GM12878 (cell line): Measurements from ENCODE around the gene DFFB. TPM values are rescaled to one million over a fixed set of nuclear protein-coding genes. Genes with fewer than 3 reads are reported as not detected.

Experiments used
- ATAC-seq: fragments of 200-7000 bp; cut with Tn5 transposase; 3 replicates; pipeline ENCODE4 v1.9.1; 2020; ENCODE audit warnings: mild to moderate bottlenecking, moderate library complexity
- BruUV-seq: library from RNA; stranded (reverse); fragments of 400-500 nt; replicated peaks from 2 replicates; lab custom pipeline; 2021; lab: Mats Ljungman, UMichigan
- CTCF ChIA-PET: fragments of 300-600 bp; sonication (Branson Sonifier 250); formaldehyde crosslinking; extraction: SDS; loops from one replicate; lab custom pipeline; 2021; ENCODE audit warnings: inconsistent platforms; lab: Yijun Ruan, JAX
- POLR2A ChIA-PET: fragments of 350-600 bp; formaldehyde crosslinking; extraction: SDS; loops from one replicate; lab custom pipeline; 2021; ENCODE audit warnings: inconsistent platforms; lab: Charles Lee
- RAD21 ChIA-PET: fragments of 300-600 bp; sonication (Branson Sonifier 250); formaldehyde crosslinking; loops from one replicate; lab custom pipeline; 2023; ENCODE audit warnings: antibody characterized with exemption; ENCODE audit not compliant: unreplicated experiment; lab: Charles Lee
- SMC1A ChIA-PET: fragments of 300-600 bp; sonication (Branson Sonifier 250); formaldehyde crosslinking; loops from one replicate; lab custom pipeline; 2023; ENCODE audit not compliant: unreplicated experiment, uncharacterized antibody; lab: Charles Lee
- DNase-seq: peaks from one replicate; pipeline ENCODE4 v3.0.0-alpha.2; 2011; ENCODE audit warnings: low read depth, low spot score
- FAIRE-seq: peaks from 3 replicates; lab custom pipeline; 2011; peaks lifted over from hg19 to GRCh38; lab: Jason Lieb, UNC
- H2AFZ ChIP-seq: 2 replicates; pipeline ENCODE4 v1.6.0; 2011; ENCODE audit warnings: low read depth, low read length, control low read depth; ENCODE audit not compliant: control insufficient read depth
- H3K27ac ChIP-seq: 2 replicates; pipeline ENCODE4 v1.5.1; 2011; ENCODE audit warnings: control low read depth; ENCODE audit not compliant: control insufficient read depth, insufficient read depth
- H3K27me3 ChIP-seq, 2 experiments: replicated peaks in 1 of 2; 2 replicates each; pipeline versions ENCODE4 v1.6.0 to v1.6.1; 2011; ENCODE audit warnings: low read length in 1 of 2; ENCODE audit not compliant: control insufficient read depth in 2 of 2, insufficient read depth in 2 of 2
- H3K36me3 ChIP-seq, 2 experiments: 2 replicates each; pipeline ENCODE4 v1.5.1; 2011; ENCODE audit warnings: low read length in 1 of 2; ENCODE audit not compliant: control insufficient read depth in 2 of 2, insufficient read depth in 2 of 2
- H3K4me1 ChIP-seq: 2 replicates; pipeline ENCODE4 v1.6.1; 2011; ENCODE audit warnings: mild to moderate bottlenecking, low read length, moderate library complexity, mixed read lengths; ENCODE audit not compliant: control insufficient read depth, insufficient read depth
- H3K4me2 ChIP-seq: 2 replicates; pipeline ENCODE4 v1.6.0; 2011; ENCODE audit warnings: control low read depth; ENCODE audit not compliant: control insufficient read depth, insufficient read depth
- H3K4me3 ChIP-seq: fragments of 200-600 bp; sonication (generic); 2 replicates; pipeline ENCODE4 v1.5.1; 2016
- H3K79me2 ChIP-seq: 2 replicates; pipeline ENCODE4 v1.6.0; 2011; ENCODE audit warnings: low read length; ENCODE audit not compliant: control insufficient read depth, insufficient read depth
- H3K9ac ChIP-seq: 2 replicates; pipeline ENCODE4 v1.8.0; 2011; ENCODE audit warnings: low read length, control low read depth, mixed read lengths; ENCODE audit not compliant: control insufficient read depth, insufficient read depth
- H3K9me3 ChIP-seq: replicated peaks from 3 replicates; pipeline ENCODE4 v1.5.1; 2011; ENCODE audit warnings: mild to moderate bottlenecking, low read length; ENCODE audit not compliant: control insufficient read depth, insufficient read depth
- H4K20me1 ChIP-seq: 2 replicates; pipeline ENCODE4 v1.6.0; 2011; ENCODE audit not compliant: control insufficient read depth, insufficient read depth
- FOXM1 ChIP-seq: IDR thresholded peaks from 2 replicates; pipeline ENCODE4 v1.6.1; 2012; ENCODE audit warnings: low read depth, mild to moderate bottlenecking, inconsistent platforms, low read length, moderate library complexity
- KDM1A ChIP-seq: fragments of 200-600 bp; sonication (generic); IDR thresholded peaks from 2 replicates; pipeline ENCODE4 v1.6.1; 2016; ENCODE audit warnings: borderline replicate concordance
- NRF1 ChIP-seq: conservative IDR thresholded peaks from 2 replicates; pipeline ENCODE4 v1.6.1; 2011; ENCODE audit warnings: mild to moderate bottlenecking, low read depth, low read length, improper control_type of control experiment
- RBBP5 ChIP-seq: fragments of 200-600 bp; sonication (generic); conservative IDR thresholded peaks from 2 replicates; pipeline ENCODE4 v1.6.1; 2016
- SPI1 ChIP-seq: IDR thresholded peaks from 2 replicates; pipeline ENCODE4 v1.6.1; 2011; ENCODE audit warnings: low read depth, mild to moderate bottlenecking, low read length, moderate library complexity, borderline replicate concordance; ENCODE audit not compliant: insufficient read depth
- SREBF2 ChIP-seq: IDR thresholded peaks from 2 replicates; pipeline ENCODE4 v1.6.1; 2012; ENCODE audit warnings: mild to moderate bottlenecking, low read length
- STAT1 ChIP-seq: fragments of 450-650 bp; conservative IDR thresholded peaks from 2 replicates; pipeline ENCODE4 v1.6.1; 2014; ENCODE audit warnings: antibody characterized with exemption, mild to moderate bottlenecking
- SUPT20H ChIP-seq: IDR thresholded peaks from 2 replicates; pipeline ENCODE4 v1.6.1; 2011; ENCODE audit warnings: low read depth, mild to moderate bottlenecking, low read length, moderate library complexity, borderline replicate concordance; ENCODE audit not compliant: control insufficient read depth
- WGBS: methylation state at CpG from one replicate; pipeline ENCODE4 v1.1.6; 2016; ENCODE audit warnings: low lambda C conversion rate; ENCODE audit not compliant: insufficient replicate concordance, insufficient coverage; ENCODE audit errors: missing lambda C conversion rate; 5-methylcytosine and 5-hydroxymethylcytosine counted together
- in situ Hi-C: fragments of 300-500 bp; cut with MboI; formaldehyde crosslinking; loops from 9 replicates; pipeline ENCODE4 v1.14.3; 2018; ENCODE audit warnings: mixed read lengths
- intact Hi-C: fragments of 100-400 bp; cut with micrococcal nuclease; formaldehyde crosslinking; loops from one replicate; pipeline ENCODE4 v1.14.2; 2022; ENCODE audit not compliant: unreplicated experiment
- polyA plus RNA-seq, 11 experiments: library from polyadenylated mRNA; depleted of rRNA in 4 of 11; unstranded in 6 of 11; stranded (reverse) in 5 of 11; fragments of >200 nt; fragmentation: Nextera tagmentation in 4 of 11; fragmentation: Illumina TruSeq in 1 of 11; extraction: Ambion mirVana in 4 of 11; extraction: Trizol in 1 of 11; gene quantifications; 1 replicate in 1 of 11; 2 replicates in 10 of 11; pipeline versions ENCODE4 v1.2.1 to v1.2.3, GENCODE V29; 2011 to 2016; ENCODE audit warnings: inconsistent platforms in 2 of 11, missing spikeins in 2 of 11, low read depth in 1 of 11
- total RNA-seq, 4 experiments: library from RNA; depleted of rRNA in 3 of 4; stranded (reverse); fragments of >200 nt in 3 of 4; fragmentation: Illumina TruSeq in 1 of 4; extraction: Trizol in 1 of 4; gene quantifications; 2 replicates each; pipeline versions ENCODE4 v1.2.1 to v1.2.3, GENCODE V29; 2013 to 2021
- TF ChIP-seq, protein P1 (sequence below): fragments of 450-650 bp; IDR thresholded peaks from 2 replicates; pipeline ENCODE4 v1.6.1; 2014; ENCODE audit warnings: mild to moderate bottlenecking
- TF ChIP-seq, protein P2 (sequence below): fragments of 450-650 bp; IDR thresholded peaks from 2 replicates; pipeline ENCODE4 v1.6.1; 2018; ENCODE audit warnings: mild to moderate bottlenecking, low read depth, moderate library complexity; ENCODE audit not compliant: partially characterized antibody
- TF ChIP-seq, protein P3 (sequence below): IDR thresholded peaks from 2 replicates; pipeline ENCODE4 v1.6.1; 2011; ENCODE audit warnings: borderline replicate concordance, low read depth, mild to moderate bottlenecking, moderate library complexity, low read length; ENCODE audit not compliant: insufficient read depth, poor library complexity, severe bottlenecking

Gene DFFB
- total and polyA plus RNA-seq, 10 of the 15 experiments (the other 5 are each of a cell fraction or from before 2014, with no cell fraction given): 2.7 to 10.7 (median 6.5) TPM

DNA sequence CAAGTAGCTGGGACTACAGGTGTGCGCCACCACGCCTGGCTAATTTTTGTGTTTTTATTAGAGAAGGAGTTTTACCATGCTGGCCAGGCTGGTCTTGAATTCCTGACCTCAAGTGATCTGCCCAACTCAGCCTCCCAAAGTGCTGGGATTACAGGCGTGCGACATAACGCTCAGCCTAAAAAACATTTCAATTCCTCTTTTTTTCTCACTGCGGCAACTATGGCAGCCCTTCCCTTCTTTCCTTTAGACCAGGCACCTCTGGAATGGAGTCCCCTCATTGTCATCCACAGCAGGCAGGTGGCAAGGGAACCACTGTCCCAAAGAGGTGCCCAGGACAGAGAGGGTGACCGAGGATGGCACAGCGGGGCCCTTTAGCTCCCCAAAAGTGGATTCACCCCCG, 14.4 kb upstream of the DFFB start:
- TF ChIP-seq SREBF2 (no peak), KDM1A (no peak), SPI1 (peak; percentile 33; the same call in 1 of the 2 replicates), STAT1 (no peak)
- TF ChIP-seq, protein P1, sequence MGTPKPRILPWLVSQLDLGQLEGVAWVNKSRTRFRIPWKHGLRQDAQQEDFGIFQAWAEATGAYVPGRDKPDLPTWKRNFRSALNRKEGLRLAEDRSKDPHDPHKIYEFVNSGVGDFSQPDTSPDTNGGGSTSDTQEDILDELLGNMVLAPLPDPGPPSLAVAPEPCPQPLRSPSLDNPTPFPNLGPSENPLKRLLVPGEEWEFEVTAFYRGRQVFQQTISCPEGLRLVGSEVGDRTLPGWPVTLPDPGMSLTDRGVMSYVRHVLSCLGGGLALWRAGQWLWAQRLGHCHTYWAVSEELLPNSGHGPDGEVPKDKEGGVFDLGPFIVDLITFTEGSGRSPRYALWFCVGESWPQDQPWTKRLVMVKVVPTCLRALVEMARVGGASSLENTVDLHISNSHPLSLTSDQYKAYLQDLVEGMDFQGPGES: no peak
- Histone ChIP-seq H3K4me3 (no peak overlapping the region), H3K27ac (no peak overlapping the region), H3K4me2 (no peak overlapping the region), H3K9ac (no peak overlapping the region), H4K20me1 (no peaks in the 10 kb centered on the region), H3K36me3 (peaks cover 0 to 16% of the 10 kb centered on the region in 2 experiments; a peak in 3 of 4 replicates), H3K79me2 (no peaks in the 10 kb centered on the region), H3K4me1 (no peaks in the 10 kb centered on the region), H3K9me3 (peaks cover under 1% of the 10 kb centered on the region; the same call in 1 of the 3 replicates), H3K27me3 (no peaks in the 10 kb centered on the region), H2AFZ (no peak overlapping the region)
- intact Hi-C loops (no loop called here), in situ Hi-C loops (no loop called here)
- CTCF ChIA-PET: no interaction called here
- DNase-seq (no peak), FAIRE-seq (no peak), ATAC-seq (no peak)
- 90% methylated on average over 8 of the region's 9 CpGs for WGBS
- POLR2A ChIA-PET: no interaction called here
- RAD21 ChIA-PET: interaction anchor here (0.7 kb wide), 2 partner anchors 47 to 295 kb away, joined by 3 to 4 read pairs; partner anchors contain the start of gene LRRC47
- BruUV-seq: no TSS peak
- SMC1A ChIA-PET: no interaction called here

DNA sequence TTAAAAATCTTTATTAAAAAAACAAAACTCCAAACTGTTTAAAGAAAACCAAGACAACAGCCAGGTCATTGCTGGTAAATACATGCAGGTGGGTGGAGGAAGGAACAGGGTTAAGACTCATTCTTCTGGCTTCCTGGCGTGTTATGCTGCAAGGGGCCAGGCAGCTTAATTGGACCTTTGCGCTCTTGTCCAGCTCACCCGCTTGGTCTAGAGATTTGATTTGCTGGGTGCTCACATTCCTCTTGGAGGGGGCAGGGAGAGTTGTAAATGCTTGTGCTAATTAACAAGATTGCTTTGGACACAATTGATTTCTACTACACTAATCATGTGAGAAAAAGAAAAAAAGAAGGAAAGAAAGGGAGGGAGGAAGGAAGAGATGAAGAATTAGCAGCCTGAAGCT, 10.7 kb upstream of the DFFB start:
- Histone ChIP-seq H3K4me2 (no peak overlapping the region), H3K4me1 (no peaks in the 10 kb centered on the region), H3K27ac (no peak overlapping the region), H3K9ac (no peak overlapping the region), H3K79me2 (no peaks in the 10 kb centered on the region), H4K20me1 (no peaks in the 10 kb centered on the region), H3K36me3 (peaks cover 3 to 17% of the 10 kb centered on the region in 2 experiments), H3K9me3 (no peaks in the 10 kb centered on the region), H2AFZ (no peak overlapping the region), H3K27me3 (no peaks in the 10 kb centered on the region), H3K4me3 (no peak overlapping the region)
- no TSS peak for BruUV-seq
- no peak for ATAC-seq
- intact Hi-C loops: no loop called here
- no peak for FAIRE-seq
- POLR2A ChIA-PET: interaction anchor here (0.8 kb wide), 1 partner anchor 10 kb away, joined by 3 read pairs; no protein-coding TSS in a partner anchor
- DNase-seq: no peak
- WGBS: 95% methylated on average over 3 of the region's 3 CpGs
- RAD21 ChIA-PET: interaction anchor here (0.6 kb wide), 1 partner anchor 277 kb away, joined by 3 read pairs; no protein-coding TSS in a partner anchor
- CTCF ChIA-PET: interaction anchor here (0.7 kb wide), 1 partner anchor 10 kb away, joined by 5 read pairs; no protein-coding TSS in a partner anchor
- in situ Hi-C loops: no loop called here
- SMC1A ChIA-PET: no interaction called here
- TF ChIP-seq RBBP5: no peak
- no peak for TF ChIP-seq SUPT20H
- TF ChIP-seq, protein P2, sequence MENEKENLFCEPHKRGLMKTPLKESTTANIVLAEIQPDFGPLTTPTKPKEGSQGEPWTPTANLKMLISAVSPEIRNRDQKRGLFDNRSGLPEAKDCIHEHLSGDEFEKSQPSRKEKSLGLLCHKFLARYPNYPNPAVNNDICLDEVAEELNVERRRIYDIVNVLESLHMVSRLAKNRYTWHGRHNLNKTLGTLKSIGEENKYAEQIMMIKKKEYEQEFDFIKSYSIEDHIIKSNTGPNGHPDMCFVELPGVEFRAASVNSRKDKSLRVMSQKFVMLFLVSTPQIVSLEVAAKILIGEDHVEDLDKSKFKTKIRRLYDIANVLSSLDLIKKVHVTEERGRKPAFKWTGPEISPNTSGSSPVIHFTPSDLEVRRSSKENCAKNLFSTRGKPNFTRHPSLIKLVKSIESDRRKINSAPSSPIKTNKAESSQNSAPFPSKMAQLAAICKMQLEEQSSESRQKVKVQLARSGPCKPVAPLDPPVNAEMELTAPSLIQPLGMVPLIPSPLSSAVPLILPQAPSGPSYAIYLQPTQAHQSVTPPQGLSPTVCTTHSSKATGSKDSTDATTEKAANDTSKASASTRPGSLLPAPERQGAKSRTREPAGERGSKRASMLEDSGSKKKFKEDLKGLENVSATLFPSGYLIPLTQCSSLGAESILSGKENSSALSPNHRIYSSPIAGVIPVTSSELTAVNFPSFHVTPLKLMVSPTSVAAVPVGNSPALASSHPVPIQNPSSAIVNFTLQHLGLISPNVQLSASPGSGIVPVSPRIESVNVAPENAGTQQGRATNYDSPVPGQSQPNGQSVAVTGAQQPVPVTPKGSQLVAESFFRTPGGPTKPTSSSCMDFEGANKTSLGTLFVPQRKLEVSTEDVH: no peak
- no peak for TF ChIP-seq NRF1
- TF ChIP-seq, protein P3, sequence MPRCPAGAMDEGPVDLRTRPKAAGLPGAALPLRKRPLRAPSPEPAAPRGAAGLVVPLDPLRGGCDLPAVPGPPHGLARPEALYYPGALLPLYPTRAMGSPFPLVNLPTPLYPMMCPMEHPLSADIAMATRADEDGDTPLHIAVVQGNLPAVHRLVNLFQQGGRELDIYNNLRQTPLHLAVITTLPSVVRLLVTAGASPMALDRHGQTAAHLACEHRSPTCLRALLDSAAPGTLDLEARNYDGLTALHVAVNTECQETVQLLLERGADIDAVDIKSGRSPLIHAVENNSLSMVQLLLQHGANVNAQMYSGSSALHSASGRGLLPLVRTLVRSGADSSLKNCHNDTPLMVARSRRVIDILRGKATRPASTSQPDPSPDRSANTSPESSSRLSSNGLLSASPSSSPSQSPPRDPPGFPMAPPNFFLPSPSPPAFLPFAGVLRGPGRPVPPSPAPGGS: no peak
- TF ChIP-seq FOXM1: no peak
